HCT116 (cell line): ENCODE measurements around the gene VEPH1. TPM values are rescaled to one million over a fixed set of nuclear protein-coding genes. Genes with fewer than 3 reads are reported as not detected.

ENCODE experiments used
- ATAC-seq: fragments of 200-7000 bp; cut with Tn5 transposase; 2 replicates; pipeline ENCODE4 v1.9.1; 2020; ENCODE audit warnings: mild to moderate bottlenecking, moderate library complexity
- BruUV-seq: library from RNA; stranded (reverse); fragments of 400-500 nt; replicated peaks from 2 replicates; lab custom pipeline; 2021; lab: Mats Ljungman, UMichigan
- CTCF ChIA-PET: fragments of 300-600 bp; sonication (Branson Sonifier 250); formaldehyde crosslinking; loops from one replicate; lab custom pipeline; 2021; ENCODE audit warnings: antibody characterized with exemption; lab: Charles Lee
- POLR2A ChIA-PET: fragments of 300-600, 350-600 bp; sonication (Branson Sonifier 250); formaldehyde crosslinking; loops from one replicate; lab custom pipeline; 2021; ENCODE audit warnings: antibody characterized with exemption; lab: Charles Lee
- RAD21 ChIA-PET, 2 experiments: fragments of 300-600 bp; sonication (Branson Sonifier 250); formaldehyde crosslinking; loops; one replicate each; lab custom pipeline; 2023; ENCODE audit warnings: low total read pairs in 2 of 2; ENCODE audit not compliant: uncharacterized antibody in 2 of 2, unreplicated experiment in 2 of 2, low non-redundant PET in 1 of 2; lab: Charles Lee
- DNase-seq: peaks from one replicate; pipeline ENCODE4 v3.0.0-alpha.2; 2010; ENCODE audit warnings: low read depth, low spot score
- H2AFZ ChIP-seq: fragments of 200-600 bp; shearing (Covaris generic), sonication (generic); 2 replicates; pipeline ENCODE4 v1.6.1; 2017; ENCODE audit warnings: low read depth, mixed run types, mixed read lengths, antibody characterized with exemption, low read length; ENCODE audit not compliant: poor library complexity, severe bottlenecking
- H3K27ac ChIP-seq: 2 replicates; pipeline ENCODE4 v1.5.1; 2012; ENCODE audit warnings: low read depth, low read length
- H3K27me3 ChIP-seq: fragments of 200-600 bp; sonication (generic); 2 replicates; pipeline ENCODE4 v1.6.1; 2016; ENCODE audit warnings: mixed run types, low read length, mixed read lengths; ENCODE audit not compliant: insufficient read depth
- H3K36me3 ChIP-seq, 2 experiments: fragments of 200-500 bp in 1 of 2; fragments of 200-600 bp in 1 of 2; sonication (Bioruptor generic) in 1 of 2; sonication (generic) in 1 of 2; 2 replicates each; pipeline versions ENCODE4 v1.5.1 to v1.6.1; 2014 to 2016; ENCODE audit warnings: low read length in 2 of 2, inconsistent platforms in 1 of 2, mixed read lengths in 1 of 2, mixed run types in 1 of 2; ENCODE audit not compliant: insufficient read depth in 2 of 2, control insufficient read depth in 1 of 2
- H3K4me1 ChIP-seq, 2 experiments: fragments of 200-600 bp in 1 of 2; sonication (generic) in 1 of 2; 2 replicates each; pipeline versions ENCODE4 v1.5.1 to v1.6.1; 2012 to 2017; ENCODE audit warnings: low read length in 2 of 2, inconsistent platforms in 1 of 2, mild to moderate bottlenecking in 1 of 2, mixed read lengths in 1 of 2, mixed run types in 1 of 2, moderate library complexity in 1 of 2; ENCODE audit not compliant: insufficient read depth in 2 of 2, control insufficient read depth in 1 of 2
- H3K4me2 ChIP-seq: fragments of 200-600 bp; sonication (generic); 2 replicates; pipeline ENCODE4 v1.6.1; 2017; ENCODE audit warnings: mixed run types, low read length, mixed read lengths
- H3K4me3 ChIP-seq, 2 experiments: fragments of 200-600 bp in 1 of 2; sonication (generic) in 1 of 2; replicated peaks in 1 of 2; 2 replicates each; pipeline ENCODE4 v1.5.1; 2011 to 2016; ENCODE audit warnings: low read length in 2 of 2, control low read depth in 1 of 2, low read depth in 1 of 2, mild to moderate bottlenecking in 1 of 2, mixed read lengths in 1 of 2, mixed run types in 1 of 2
- H3K79me2 ChIP-seq: fragments of 200-600 bp; sonication (generic); 2 replicates; pipeline ENCODE4 v1.6.1; 2017; ENCODE audit warnings: mild to moderate bottlenecking, mixed run types, low read length, moderate library complexity, mixed read lengths; ENCODE audit not compliant: insufficient read depth
- H3K9ac ChIP-seq: fragments of 200-600 bp; sonication (generic); 2 replicates; pipeline ENCODE4 v1.6.1; 2016; ENCODE audit warnings: low read length, mixed read lengths
- H3K9me2 ChIP-seq: fragments of 200-600 bp; sonication (generic), shearing (Covaris generic); 2 replicates; pipeline ENCODE4 v1.6.1; 2017; ENCODE audit warnings: mixed run types, mild to moderate bottlenecking, moderate library complexity; ENCODE audit not compliant: insufficient read depth
- H3K9me3 ChIP-seq, 2 experiments: fragments of 200-500 bp in 1 of 2; fragments of 200-600 bp in 1 of 2; sonication (Bioruptor generic) in 1 of 2; sonication (generic) in 1 of 2; 2 replicates each; pipeline ENCODE4 v1.6.1; 2014 to 2017; ENCODE audit warnings: low read length in 2 of 2, mixed read lengths in 2 of 2, inconsistent platforms in 1 of 2, low read depth in 1 of 2, mild to moderate bottlenecking in 1 of 2, mixed run types in 1 of 2, moderate library complexity in 1 of 2; ENCODE audit not compliant: control insufficient read depth in 1 of 2, insufficient read depth in 1 of 2
- H4K20me1 ChIP-seq: fragments of 200-600 bp; sonication (generic), shearing (Covaris generic); 2 replicates; pipeline ENCODE4 v1.6.1; 2017; ENCODE audit warnings: mixed run types, mild to moderate bottlenecking, moderate library complexity; ENCODE audit not compliant: insufficient read depth
- CBX3 ChIP-seq: IDR thresholded peaks from 2 replicates; pipeline ENCODE4 v1.6.1; 2012; ENCODE audit warnings: low read depth
- CEBPB ChIP-seq: IDR thresholded peaks from 2 replicates; pipeline ENCODE4 v1.6.1; 2012; ENCODE audit warnings: low read depth
- EGR1 ChIP-seq: IDR thresholded peaks from 2 replicates; pipeline ENCODE4 v1.6.1; 2012; ENCODE audit warnings: low read depth
- EZH2 ChIP-seq: fragments of 200-600 bp; sonication (generic); IDR thresholded peaks from 2 replicates; pipeline ENCODE4 v1.6.1; 2017; ENCODE audit warnings: antibody characterized with exemption, mixed run types
- POLR2A ChIP-seq: IDR thresholded peaks from 2 replicates; pipeline ENCODE4 v1.7.0; 2011; ENCODE audit warnings: borderline replicate concordance; ENCODE audit not compliant: insufficient read depth, insufficient read length; ENCODE audit errors: extremely low read depth
- POLR2AphosphoS5 ChIP-seq: IDR thresholded peaks from 2 replicates; pipeline ENCODE4 v1.6.1; 2011; ENCODE audit warnings: mild to moderate bottlenecking, low read depth, low read length, moderate library complexity
- RAD21 ChIP-seq: IDR thresholded peaks from 2 replicates; pipeline ENCODE4 v1.6.1; 2012; ENCODE audit warnings: low read depth, mild to moderate bottlenecking
- SP1 ChIP-seq: IDR thresholded peaks from 2 replicates; pipeline ENCODE4 v1.6.1; 2012; ENCODE audit warnings: low read depth
- TCF7L2 ChIP-seq: IDR thresholded peaks from 2 replicates; pipeline ENCODE4 v1.7.0; 2011; ENCODE audit warnings: borderline replicate concordance, inconsistent platforms; ENCODE audit not compliant: insufficient read depth, insufficient read length; ENCODE audit errors: extremely low read depth
- ZNF274 ChIP-seq: fragments of 200-500 bp; sonication (Bioruptor generic); IDR thresholded peaks from 2 replicates; pipeline ENCODE4 v1.6.1; 2014; ENCODE audit warnings: mild to moderate bottlenecking, low read depth, low read length, inconsistent platforms
- intact Hi-C: fragments of 100-400 bp; cut with micrococcal nuclease; formaldehyde crosslinking; loops from 2 replicates; pipeline ENCODE4 v1.10.0; 2022
- total RNA-seq: library from RNA; stranded (reverse); gene quantifications from one replicate; pipeline ENCODE4 v1.2.1, GENCODE V29; 2021; ENCODE audit not compliant: unreplicated experiment
- TF ChIP-seq, protein P1 (sequence below), 3 experiments: fragments of 200-600 bp in 1 of 3; sonication (generic) in 1 of 3; IDR thresholded peaks in 2 of 3; conservative IDR thresholded peaks in 1 of 3; 2 replicates each; pipeline ENCODE4 v1.5.1; 2012 to 2017; ENCODE audit warnings: low read depth in 2 of 3, low read length in 2 of 3, antibody characterized with exemption in 1 of 3, borderline replicate concordance in 1 of 3, control low read depth in 1 of 3, mild to moderate bottlenecking in 1 of 3, mixed read lengths in 1 of 3, mixed run types in 1 of 3, moderate library complexity in 1 of 3; ENCODE audit not compliant: insufficient read depth in 1 of 3
- TF ChIP-seq, protein P2 (sequence below): IDR thresholded peaks from 2 replicates; pipeline ENCODE4 v1.6.1; 2012; ENCODE audit warnings: low read depth
- TF ChIP-seq, protein P3 (sequence below): IDR thresholded peaks from 2 replicates; pipeline ENCODE4 v1.6.1; 2012

The VEPH1 gene
- total RNA-seq, 1 experiment from 2014 or later: 4.9 TPM

DNA sequence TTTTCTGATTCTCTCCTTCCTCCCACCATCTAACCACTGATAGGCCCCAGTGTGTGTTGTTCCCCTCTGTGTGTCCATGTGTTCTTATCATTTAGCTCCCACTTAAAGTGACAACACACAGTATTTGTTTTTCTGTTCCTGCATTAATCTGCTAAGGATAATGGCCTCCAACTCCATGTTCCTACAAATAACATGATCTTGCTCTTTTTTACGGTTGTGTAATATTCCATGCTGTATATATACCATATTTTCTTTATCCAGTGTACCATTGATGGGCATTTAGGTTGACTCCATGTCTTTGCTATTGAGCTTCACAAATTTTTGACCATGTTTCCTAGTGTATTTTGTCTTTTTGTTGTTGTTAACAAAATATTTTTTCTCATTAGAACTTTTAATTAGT, 30.6 kb downstream of the VEPH1 start:
- H3K9me2 ChIP-seq: no peaks in the 10 kb centered on the region
- H3K4me3 ChIP-seq: no peak overlapping the region
- ChIA-PET POLR2A (no interaction called here), CTCF (no interaction called here), RAD21 (no interaction called here)
- H3K4me2 ChIP-seq: no peak overlapping the region
- no peaks in the 10 kb centered on the region for H3K9me3 ChIP-seq
- H4K20me1 ChIP-seq: no peaks in the 10 kb centered on the region
- TF ChIP-seq, protein P1, sequence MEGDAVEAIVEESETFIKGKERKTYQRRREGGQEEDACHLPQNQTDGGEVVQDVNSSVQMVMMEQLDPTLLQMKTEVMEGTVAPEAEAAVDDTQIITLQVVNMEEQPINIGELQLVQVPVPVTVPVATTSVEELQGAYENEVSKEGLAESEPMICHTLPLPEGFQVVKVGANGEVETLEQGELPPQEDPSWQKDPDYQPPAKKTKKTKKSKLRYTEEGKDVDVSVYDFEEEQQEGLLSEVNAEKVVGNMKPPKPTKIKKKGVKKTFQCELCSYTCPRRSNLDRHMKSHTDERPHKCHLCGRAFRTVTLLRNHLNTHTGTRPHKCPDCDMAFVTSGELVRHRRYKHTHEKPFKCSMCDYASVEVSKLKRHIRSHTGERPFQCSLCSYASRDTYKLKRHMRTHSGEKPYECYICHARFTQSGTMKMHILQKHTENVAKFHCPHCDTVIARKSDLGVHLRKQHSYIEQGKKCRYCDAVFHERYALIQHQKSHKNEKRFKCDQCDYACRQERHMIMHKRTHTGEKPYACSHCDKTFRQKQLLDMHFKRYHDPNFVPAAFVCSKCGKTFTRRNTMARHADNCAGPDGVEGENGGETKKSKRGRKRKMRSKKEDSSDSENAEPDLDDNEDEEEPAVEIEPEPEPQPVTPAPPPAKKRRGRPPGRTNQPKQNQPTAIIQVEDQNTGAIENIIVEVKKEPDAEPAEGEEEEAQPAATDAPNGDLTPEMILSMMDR (IDR thresholded peaks at IDR 0.05 in 2 of 3, conservative IDR thresholded peaks at IDR 0.05 in 1 of 3; ENCODE audit: borderline replicate concordance in 1 of 3, insufficient read depth in 1 of 3, low read depth in 2 of 3, low read length in 2 of 3): no peak
- TF ChIP-seq SP1 (no peak), EZH2 (no peak), TCF7L2 (no peak), EGR1 (no peak), ZNF274 (no peak), POLR2AphosphoS5 (no peak), RAD21 (no peak), CEBPB (no peak), POLR2A (no peak), CBX3 (no peak)
- TF ChIP-seq, protein P2, sequence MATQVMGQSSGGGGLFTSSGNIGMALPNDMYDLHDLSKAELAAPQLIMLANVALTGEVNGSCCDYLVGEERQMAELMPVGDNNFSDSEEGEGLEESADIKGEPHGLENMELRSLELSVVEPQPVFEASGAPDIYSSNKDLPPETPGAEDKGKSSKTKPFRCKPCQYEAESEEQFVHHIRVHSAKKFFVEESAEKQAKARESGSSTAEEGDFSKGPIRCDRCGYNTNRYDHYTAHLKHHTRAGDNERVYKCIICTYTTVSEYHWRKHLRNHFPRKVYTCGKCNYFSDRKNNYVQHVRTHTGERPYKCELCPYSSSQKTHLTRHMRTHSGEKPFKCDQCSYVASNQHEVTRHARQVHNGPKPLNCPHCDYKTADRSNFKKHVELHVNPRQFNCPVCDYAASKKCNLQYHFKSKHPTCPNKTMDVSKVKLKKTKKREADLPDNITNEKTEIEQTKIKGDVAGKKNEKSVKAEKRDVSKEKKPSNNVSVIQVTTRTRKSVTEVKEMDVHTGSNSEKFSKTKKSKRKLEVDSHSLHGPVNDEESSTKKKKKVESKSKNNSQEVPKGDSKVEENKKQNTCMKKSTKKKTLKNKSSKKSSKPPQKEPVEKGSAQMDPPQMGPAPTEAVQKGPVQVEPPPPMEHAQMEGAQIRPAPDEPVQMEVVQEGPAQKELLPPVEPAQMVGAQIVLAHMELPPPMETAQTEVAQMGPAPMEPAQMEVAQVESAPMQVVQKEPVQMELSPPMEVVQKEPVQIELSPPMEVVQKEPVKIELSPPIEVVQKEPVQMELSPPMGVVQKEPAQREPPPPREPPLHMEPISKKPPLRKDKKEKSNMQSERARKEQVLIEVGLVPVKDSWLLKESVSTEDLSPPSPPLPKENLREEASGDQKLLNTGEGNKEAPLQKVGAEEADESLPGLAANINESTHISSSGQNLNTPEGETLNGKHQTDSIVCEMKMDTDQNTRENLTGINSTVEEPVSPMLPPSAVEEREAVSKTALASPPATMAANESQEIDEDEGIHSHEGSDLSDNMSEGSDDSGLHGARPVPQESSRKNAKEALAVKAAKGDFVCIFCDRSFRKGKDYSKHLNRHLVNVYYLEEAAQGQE: no peak
- TF ChIP-seq, protein P3, sequence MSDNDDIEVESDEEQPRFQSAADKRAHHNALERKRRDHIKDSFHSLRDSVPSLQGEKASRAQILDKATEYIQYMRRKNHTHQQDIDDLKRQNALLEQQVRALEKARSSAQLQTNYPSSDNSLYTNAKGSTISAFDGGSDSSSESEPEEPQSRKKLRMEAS: no peak
- H3K36me3 ChIP-seq: no peaks in the 10 kb centered on the region
- H2AFZ ChIP-seq: no peak overlapping the region
- BruUV-seq: no TSS peak
- no peak overlapping the region for H3K27ac ChIP-seq
- DNase-seq (no peak), ATAC-seq (no peak)
- H3K79me2 ChIP-seq: no peaks in the 10 kb centered on the region
- no peaks in the 10 kb centered on the region for H3K4me1 ChIP-seq
- H3K9ac ChIP-seq: no peak overlapping the region
- intact Hi-C loops: no loop called here
- no peaks in the 10 kb centered on the region for H3K27me3 ChIP-seq
